ENCODE measurements around the gene QPCT.
"Not testable (repeated sequence)": the region's sequence is repeated elsewhere in the genome, so short reads cannot be mapped to it uniquely, and the experiment has no call there.

Gene QPCT

DNA sequence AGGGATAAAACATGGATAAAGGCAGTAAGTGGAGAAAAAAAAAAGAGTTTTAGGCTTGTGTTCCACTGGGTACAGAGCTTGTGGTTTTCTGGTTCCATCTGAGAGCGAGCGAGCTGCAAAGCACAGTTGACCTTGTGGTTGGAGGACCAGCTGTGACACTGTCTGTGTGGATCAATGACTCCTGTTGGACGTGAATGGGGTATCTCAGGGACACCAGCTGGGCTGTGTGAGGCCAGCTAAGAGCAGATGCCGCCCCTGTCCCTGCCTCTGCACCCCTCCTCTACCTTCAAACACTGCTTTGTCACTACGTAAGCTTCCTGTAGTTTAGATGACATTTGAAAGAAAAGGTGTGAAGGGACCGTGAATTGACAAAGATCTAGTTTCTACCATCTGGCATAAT, 67.8 kb downstream of the QPCT start:
- no peak overlapping the region for H3K4me3 ChIP-seq (replicated peaks; ENCODE audit: low read depth, low read length)
- TF ChIP-seq, protein P1, sequence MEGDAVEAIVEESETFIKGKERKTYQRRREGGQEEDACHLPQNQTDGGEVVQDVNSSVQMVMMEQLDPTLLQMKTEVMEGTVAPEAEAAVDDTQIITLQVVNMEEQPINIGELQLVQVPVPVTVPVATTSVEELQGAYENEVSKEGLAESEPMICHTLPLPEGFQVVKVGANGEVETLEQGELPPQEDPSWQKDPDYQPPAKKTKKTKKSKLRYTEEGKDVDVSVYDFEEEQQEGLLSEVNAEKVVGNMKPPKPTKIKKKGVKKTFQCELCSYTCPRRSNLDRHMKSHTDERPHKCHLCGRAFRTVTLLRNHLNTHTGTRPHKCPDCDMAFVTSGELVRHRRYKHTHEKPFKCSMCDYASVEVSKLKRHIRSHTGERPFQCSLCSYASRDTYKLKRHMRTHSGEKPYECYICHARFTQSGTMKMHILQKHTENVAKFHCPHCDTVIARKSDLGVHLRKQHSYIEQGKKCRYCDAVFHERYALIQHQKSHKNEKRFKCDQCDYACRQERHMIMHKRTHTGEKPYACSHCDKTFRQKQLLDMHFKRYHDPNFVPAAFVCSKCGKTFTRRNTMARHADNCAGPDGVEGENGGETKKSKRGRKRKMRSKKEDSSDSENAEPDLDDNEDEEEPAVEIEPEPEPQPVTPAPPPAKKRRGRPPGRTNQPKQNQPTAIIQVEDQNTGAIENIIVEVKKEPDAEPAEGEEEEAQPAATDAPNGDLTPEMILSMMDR (IDR thresholded peaks at IDR 0.05; ENCODE audit: low read length, missing control alignments), result no peak
- no peak for DNase-seq (ENCODE audit: low read depth)

DNA sequence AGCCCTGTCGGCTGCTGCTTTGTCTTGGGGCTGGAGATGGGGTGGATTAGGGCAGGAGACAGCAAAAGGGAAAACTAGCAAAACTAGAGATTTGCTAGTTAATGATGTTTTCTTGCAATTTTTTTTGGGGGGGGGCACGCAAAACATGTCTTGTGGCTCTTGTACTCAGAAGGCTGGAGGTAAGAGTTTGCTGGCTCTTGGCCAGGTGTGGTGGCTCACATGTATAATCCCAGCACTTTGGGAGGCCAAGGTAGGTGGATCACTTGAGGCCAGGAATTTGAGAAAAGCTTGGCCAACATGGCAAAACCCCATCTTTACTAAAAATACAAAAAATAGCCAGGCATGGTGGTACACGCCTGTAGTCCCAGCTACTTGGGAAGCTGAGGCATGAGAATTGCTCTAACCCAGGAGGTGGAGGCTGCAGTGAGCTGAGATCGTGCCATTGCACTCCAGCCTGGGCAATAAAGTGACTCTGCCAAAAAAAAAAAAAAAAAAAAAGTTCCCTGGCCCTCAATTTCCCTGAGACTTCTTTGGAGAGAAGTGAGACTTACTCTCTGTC, 69.6 kb downstream of the QPCT start:
- not testable (repeated sequence) for H3K4me3 ChIP-seq (replicated peaks; ENCODE audit: low read depth, low read length); DNase-seq (ENCODE audit: low read depth)

DNA sequence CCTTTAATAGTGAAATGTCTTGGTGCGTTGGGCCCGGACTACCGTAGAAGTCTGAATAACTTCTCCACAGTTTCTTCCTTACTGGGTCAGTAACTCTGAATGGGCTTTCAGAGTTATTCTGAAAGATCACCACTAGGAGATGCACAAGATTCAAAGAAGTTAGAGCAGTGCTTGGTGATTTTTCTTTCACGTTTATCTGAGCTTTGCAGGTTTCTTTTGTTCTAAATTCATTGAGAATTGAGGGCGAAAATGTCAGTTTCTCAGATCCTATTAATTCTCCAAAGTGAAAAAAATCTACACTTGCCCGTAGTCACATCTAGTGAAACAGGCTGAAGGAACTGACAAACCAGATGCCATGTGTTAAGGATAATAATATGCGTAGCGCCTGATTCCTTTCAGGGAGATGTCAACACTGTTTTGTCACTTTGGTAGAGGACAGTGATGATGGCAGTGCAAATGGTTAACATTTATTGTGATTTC, 70.1 kb downstream of the QPCT start:
- no peak overlapping the region for H3K4me3 ChIP-seq (replicated peaks; ENCODE audit: low read depth, low read length)
- TF ChIP-seq, protein P1 (IDR thresholded peaks at IDR 0.05; ENCODE audit: low read length, missing control alignments), result peak; percentile 93
- DNase-seq (ENCODE audit: low read depth), result peak; percentile 86

DNA sequence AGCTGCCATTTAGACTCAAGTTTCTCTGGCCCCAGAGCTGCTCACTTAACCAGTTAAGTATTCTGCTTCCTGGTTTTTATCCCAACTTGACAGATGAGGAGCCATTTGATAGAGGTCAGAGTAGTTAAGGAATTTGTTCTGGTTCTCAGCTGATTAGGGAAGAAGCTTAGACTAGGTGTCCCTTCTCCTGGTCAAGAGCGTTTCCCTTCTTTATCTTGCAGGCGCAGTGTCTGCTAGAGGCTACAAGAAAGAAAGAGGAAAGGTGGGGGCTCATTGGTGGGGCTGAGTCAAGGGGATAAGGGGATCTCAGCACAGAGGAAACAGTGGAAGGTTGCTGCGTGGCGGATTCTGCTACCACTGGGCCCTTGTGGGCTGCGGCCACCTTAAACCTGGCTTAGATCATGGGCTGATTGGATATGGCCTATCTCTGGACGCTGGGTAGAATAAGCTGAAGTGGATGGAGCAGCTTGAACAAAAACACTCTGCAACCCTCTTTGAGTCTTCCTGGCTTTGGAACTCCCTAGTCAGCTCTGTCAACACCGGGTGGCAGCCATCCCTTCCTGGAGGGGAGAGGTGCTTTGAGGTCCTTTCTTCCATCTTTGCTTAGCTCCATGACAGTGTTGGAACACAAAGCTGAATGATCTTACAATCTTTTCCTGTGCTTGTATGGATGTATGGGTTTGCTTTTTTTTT, 70.8 kb downstream of the QPCT start:
- TF ChIP-seq, protein P1 (IDR thresholded peaks at IDR 0.05; ENCODE audit: low read length, missing control alignments), result peak; percentile 33
- peak; percentile 52 for DNase-seq (ENCODE audit: low read depth)
- no peak overlapping the region for H3K4me3 ChIP-seq (replicated peaks; ENCODE audit: low read depth, low read length)

DNA sequence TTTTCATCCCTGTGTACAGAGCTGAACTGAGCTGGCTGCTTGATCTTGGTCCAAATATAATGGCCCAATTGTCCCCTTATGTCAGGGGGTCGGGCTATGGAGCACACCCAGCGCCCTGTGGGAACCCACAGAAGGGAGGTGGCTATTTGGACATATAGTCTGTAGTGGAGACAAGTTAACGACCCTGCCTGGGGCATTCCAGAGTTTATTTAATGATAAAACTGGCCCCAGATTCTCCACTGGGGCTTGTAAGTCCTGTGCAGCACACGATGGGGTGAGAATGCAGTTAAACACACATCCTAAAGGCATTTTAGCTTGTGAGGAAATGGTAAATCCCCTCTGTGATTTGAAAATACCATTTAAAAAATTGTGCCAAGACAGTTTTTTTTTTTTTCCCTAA, 72.9 kb downstream of the QPCT start:
- H3K4me3 ChIP-seq (replicated peaks; ENCODE audit: low read depth, low read length), result no peak overlapping the region
- TF ChIP-seq, protein P1 (IDR thresholded peaks at IDR 0.05; ENCODE audit: low read length, missing control alignments), result no peak
- peak; percentile 51 for DNase-seq (ENCODE audit: low read depth)

DNA sequence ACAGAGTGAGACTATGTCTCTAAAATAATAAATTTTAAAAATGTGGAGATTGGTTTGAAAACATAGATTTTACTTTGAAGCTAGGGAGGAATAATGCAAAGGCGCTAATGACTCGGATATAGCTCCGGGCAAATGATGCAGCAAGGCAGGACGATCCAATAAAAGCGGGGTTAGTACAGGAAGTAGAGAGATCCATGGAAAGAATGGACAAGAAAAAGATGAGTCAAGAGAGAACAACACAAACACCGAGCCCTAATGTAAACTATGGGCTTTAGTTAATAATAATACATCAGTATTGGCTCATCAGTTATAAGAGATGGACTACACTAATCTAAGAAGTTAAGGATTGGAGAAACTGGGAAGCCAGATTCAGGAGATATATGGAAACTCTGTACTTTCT, 74.5 kb downstream of the QPCT start:
- H3K4me3 ChIP-seq (replicated peaks; ENCODE audit: low read depth, low read length), result no peak overlapping the region
- DNase-seq (ENCODE audit: low read depth), result no peak
- TF ChIP-seq, protein P1 (IDR thresholded peaks at IDR 0.05; ENCODE audit: low read length, missing control alignments), result no peak

DNA sequence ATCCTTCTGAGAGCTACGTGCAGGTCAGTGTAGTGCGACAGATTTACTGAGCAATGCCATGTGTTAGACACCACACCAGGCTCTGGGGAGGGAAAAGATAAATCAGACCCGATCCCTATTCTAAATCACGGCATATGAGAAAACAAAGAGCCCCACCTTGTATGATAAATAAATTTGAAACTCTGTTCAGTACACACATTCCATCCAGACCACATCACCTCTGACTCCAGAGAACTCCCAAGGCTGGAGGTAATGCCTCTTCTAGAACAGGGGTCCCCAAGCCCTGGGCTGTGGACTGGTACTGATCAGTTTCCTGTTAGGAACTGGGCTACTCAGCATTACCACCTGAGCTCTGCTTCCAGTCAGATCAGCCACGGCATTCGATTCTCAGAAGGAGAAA, 77.3 kb downstream of the QPCT start:
- no peak for DNase-seq (ENCODE audit: low read depth)
- TF ChIP-seq, protein P1 (IDR thresholded peaks at IDR 0.05; ENCODE audit: low read length, missing control alignments), result no peak

More for the DNA sequence above, 77.3 kb downstream of the QPCT start:
- no peak overlapping the region for H3K4me3 ChIP-seq (replicated peaks; ENCODE audit: low read depth, low read length)
